K562 (cell line): ENCODE measurements around the gene RAD50. TPM values are rescaled to one million over a fixed set of nuclear protein-coding genes. Genes with fewer than 3 reads are reported as not detected.
A peak's percentile ranks its signal among the peaks of the same experiment; 100 is the strongest.

ENCODE experiments used
- ATAC-seq: fragments of 200-7000 bp; cut with Tn5 transposase; 3 replicates; pipeline ENCODE4 v1.9.1; 2020; ENCODE audit warnings: moderate library complexity
- BruUV-seq: library from RNA; stranded (reverse); fragments of 400-500 nt; replicated peaks from 2 replicates; lab custom pipeline; 2021; lab: Mats Ljungman, UMichigan
- CTCF ChIA-PET: fragments of 300-600 bp; formaldehyde crosslinking; extraction: SDS; loops from one replicate; lab custom pipeline; 2021; ENCODE audit warnings: low intra/inter-chr PET ratio; lab: Yijun Ruan, JAX
- POLR2A ChIA-PET: fragments of 300-600, 350-650 bp; sonication (Branson Sonifier 250); formaldehyde crosslinking; extraction: SDS; loops from one replicate; lab custom pipeline; 2021; ENCODE audit warnings: antibody characterized with exemption, inconsistent platforms; lab: Yijun Ruan, JAX
- DNase-seq, 4 experiments: peaks; one replicate each; pipeline versions ENCODE4 v3.0.0 to v3.0.0-alpha.2; 2011 to 2018; ENCODE audit warnings: low spot score in 3 of 4, mixed read lengths in 3 of 4; ENCODE audit errors: extremely low read depth in 1 of 4
- FAIRE-seq: peaks from 2 replicates; lab custom pipeline; 2011; peaks lifted over from hg19 to GRCh38; lab: Jason Lieb, UNC
- H2AFZ ChIP-seq: 2 replicates; pipeline ENCODE4 v1.6.0; 2011; ENCODE audit warnings: low read depth, low read length, control low read depth, inconsistent platforms
- H3K27ac ChIP-seq: fragments of 200-600 bp; 3 replicates; pipeline ENCODE4 v1.8.0; 2011; ENCODE audit warnings: low read depth, mild to moderate bottlenecking, control low read depth, inconsistent platforms, low read length, moderate library complexity, mixed read lengths; ENCODE audit errors: extremely low read depth
- H3K27me3 ChIP-seq, 2 experiments: fragments of 300-600 bp in 1 of 2; 2 replicates in 1 of 2; 3 replicates in 1 of 2; pipeline versions ENCODE4 v1.6.0 to v1.8.0; 2011; ENCODE audit warnings: inconsistent platforms in 2 of 2, low read length in 2 of 2, mild to moderate bottlenecking in 1 of 2, mixed read lengths in 1 of 2, moderate library complexity in 1 of 2; ENCODE audit not compliant: control insufficient read depth in 2 of 2, insufficient read depth in 2 of 2
- H3K36me3 ChIP-seq: fragments of 300-600 bp; 3 replicates; pipeline ENCODE4 v1.8.0; 2011; ENCODE audit warnings: mild to moderate bottlenecking, low read length, inconsistent platforms; ENCODE audit not compliant: control insufficient read depth, insufficient read depth
- H3K4me1 ChIP-seq, 2 experiments: fragments of 200-600 bp in 1 of 2; replicated peaks in 1 of 2; 2 replicates in 1 of 2; 3 replicates in 1 of 2; pipeline versions ENCODE4 v1.5.1 to v1.8.0; 2011; ENCODE audit warnings: inconsistent platforms in 2 of 2, low read length in 2 of 2, mild to moderate bottlenecking in 1 of 2, mixed read lengths in 1 of 2, moderate library complexity in 1 of 2; ENCODE audit not compliant: control insufficient read depth in 2 of 2, insufficient read depth in 2 of 2
- H3K4me2 ChIP-seq: 2 replicates; pipeline ENCODE4 v1.6.1; 2011; ENCODE audit warnings: low read length, control low read depth, inconsistent platforms, mixed read lengths; ENCODE audit not compliant: insufficient read depth
- H3K4me3 ChIP-seq: fragments of 200-600 bp; sonication (generic), shearing (Covaris generic); 2 replicates; pipeline ENCODE4 v1.5.1; 2016; ENCODE audit warnings: control low read depth, inconsistent platforms
- H3K79me2 ChIP-seq: fragments of 200-600 bp; 3 replicates; pipeline ENCODE4 v1.8.0; 2011; ENCODE audit warnings: low read length, inconsistent platforms; ENCODE audit not compliant: control insufficient read depth, insufficient read depth
- H3K9ac ChIP-seq, 2 experiments: 2 replicates each; pipeline versions ENCODE4 v1.6.0 to v1.6.1; 2011; ENCODE audit warnings: low read depth in 2 of 2, low read length in 2 of 2, control low read depth in 1 of 2, inconsistent platforms in 1 of 2, mild to moderate bottlenecking in 1 of 2, mixed read lengths in 1 of 2; ENCODE audit not compliant: insufficient read depth in 1 of 2
- H3K9me1 ChIP-seq: one replicate; pipeline ENCODE4 v1.6.0; 2011; ENCODE audit warnings: inconsistent platforms, mild to moderate bottlenecking, low read length, moderate library complexity; ENCODE audit not compliant: control insufficient read depth, insufficient read depth
- H3K9me3 ChIP-seq: replicated peaks from 2 replicates; pipeline ENCODE4 v1.5.1; 2011; ENCODE audit warnings: low read depth, low read length, inconsistent platforms; ENCODE audit not compliant: control insufficient read depth, insufficient read depth
- H4K20me1 ChIP-seq: replicated peaks from 2 replicates; pipeline ENCODE4 v1.6.1; 2011; ENCODE audit warnings: low read length, inconsistent platforms, mixed read lengths; ENCODE audit not compliant: control insufficient read depth, insufficient read depth
- ASH1L ChIP-seq: fragments of 450-650 bp; IDR thresholded peaks from 2 replicates; pipeline ENCODE4 v1.6.1; 2018; ENCODE audit warnings: borderline replicate concordance, mild to moderate bottlenecking, low read depth; ENCODE audit not compliant: partially characterized antibody
- CHD4 ChIP-seq: fragments of 200-600 bp; sonication (generic); IDR thresholded peaks from 3 replicates; pipeline ENCODE4 v1.6.1; 2012; ENCODE audit warnings: low read depth, mild to moderate bottlenecking, mixed read lengths, low read length, inconsistent platforms; ENCODE audit not compliant: insufficient read depth, insufficient replicate concordance, poor library complexity, severe bottlenecking
- FOXA3 ChIP-seq, 2 experiments: fragments of 450-650 bp in 1 of 2; sonication (generic) in 1 of 2; formaldehyde crosslinking; IDR thresholded peaks in 1 of 2; conservative IDR thresholded peaks in 1 of 2; 2 replicates each; pipeline versions ENCODE4 v1.4.0 to v1.8.0; 2020 to 2022; ENCODE audit warnings: mild to moderate bottlenecking in 2 of 2, missing genetic modification reagents in 1 of 2
- IRF2 ChIP-seq: sonication (generic); formaldehyde crosslinking; IDR thresholded peaks from 2 replicates; pipeline ENCODE4 v1.8.1; 2022; ENCODE audit warnings: mild to moderate bottlenecking, missing genetic modification reagents
- KDM2B ChIP-seq: fragments of 250-450 bp; sonication (Bioruptor Pico); IDR thresholded peaks from 2 replicates; pipeline ENCODE4 v1.8.0; 2021; ENCODE audit warnings: mild to moderate bottlenecking, moderate library complexity
- WGBS: fragments of 100-300 bp; shearing (Covaris generic); methylation state at CpG from one replicate; pipeline ENCODE4 v1.1.6; 2016; ENCODE audit warnings: low coverage, mixed read lengths; ENCODE audit not compliant: insufficient coverage; ENCODE audit errors: missing lambda C conversion rate; 5-methylcytosine and 5-hydroxymethylcytosine counted together
- in situ Hi-C: fragments of 300-500 bp; cut with MboI; formaldehyde crosslinking; loops from 4 replicates; pipeline ENCODE4 v1.15.0; 2018; ENCODE audit warnings: inconsistent platforms, mixed read lengths
- intact Hi-C: fragments of 100-400 bp; cut with micrococcal nuclease; formaldehyde crosslinking; loops from 2 replicates; pipeline ENCODE4 v1.14.2; 2022
- polyA plus RNA-seq, 8 experiments: library from polyadenylated mRNA; depleted of rRNA in 4 of 8; stranded (reverse) in 5 of 8; unstranded in 3 of 8; fragments of >200 nt; fragmentation: Nextera tagmentation in 2 of 8; fragmentation: Illumina TruSeq in 1 of 8; extraction: Ambion mirVana in 2 of 8; extraction: Trizol in 1 of 8; gene quantifications; 2 replicates each; pipeline versions ENCODE4 v1.2.1 to v1.2.3, GENCODE V29; 2011 to 2014; ENCODE audit warnings: inconsistent platforms in 1 of 8, missing spikeins in 1 of 8
- total RNA-seq, 7 experiments: library from RNA; depleted of rRNA in 6 of 7; stranded (reverse); fragments of >200 nt in 6 of 7; fragmentation: Illumina TruSeq in 2 of 7; extraction: Trizol in 2 of 7; gene quantifications; 2 replicates each; pipeline versions ENCODE4 v1.2.1 to v1.2.3, GENCODE V29; 2011 to 2021; ENCODE audit warnings: low replicate concordance in 1 of 7
- TF ChIP-seq, protein P1 (sequence below): fragments of 450-650 bp; IDR thresholded peaks from 2 replicates; pipeline ENCODE4 v1.6.1; 2016; ENCODE audit warnings: missing biosample characterization, missing genetic modification characterization
- TF ChIP-seq, protein P2 (sequence below): sonication (generic); formaldehyde crosslinking; IDR thresholded peaks from 2 replicates; pipeline ENCODE4 v1.8.1; 2023; ENCODE audit warnings: mild to moderate bottlenecking, missing genetic modification reagents
- TF ChIP-seq, protein P3 (sequence below), 2 experiments: fragments of 450-650 bp; formaldehyde crosslinking in 1 of 2; IDR thresholded peaks; 2 replicates each; pipeline versions ENCODE4 v1.4.0 to v1.6.1; 2014 to 2020; ENCODE audit warnings: mild to moderate bottlenecking in 2 of 2, borderline replicate concordance in 1 of 2, low read depth in 1 of 2

Gene RAD50
- total and polyA plus RNA-seq, 9 of the 15 experiments (the other 6 are each of a cell fraction or from before 2014, with no cell fraction given), result 15.3 to 74.2 (median 44.1) TPM

DNA sequence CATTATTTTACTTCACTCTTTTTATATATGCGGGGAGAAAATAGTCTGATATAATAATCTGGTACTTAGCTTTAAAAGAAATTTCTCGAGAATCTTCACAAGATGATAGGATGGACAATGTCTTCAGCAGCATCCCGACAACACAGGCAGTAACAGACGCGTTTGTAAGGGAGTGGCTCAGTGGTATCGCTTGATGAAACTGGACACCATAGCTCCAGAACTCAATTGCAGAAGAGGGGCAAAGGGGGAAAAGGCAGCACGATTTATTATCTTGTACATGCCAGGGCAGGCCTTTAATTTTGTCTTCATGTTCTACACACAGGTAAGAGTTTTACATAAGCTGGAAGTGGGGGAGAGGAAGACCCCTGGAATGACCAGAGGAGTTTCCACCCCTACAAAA, 132.7 kb downstream of the RAD50 start:
- Histone ChIP-seq H3K36me3 (no peaks in the 10 kb centered on the region), H4K20me1 (no peaks in the 10 kb centered on the region), H3K4me3 (no peak overlapping the region), H3K9me3 (no peaks in the 10 kb centered on the region), H3K27ac (no peak overlapping the region), H3K79me2 (no peaks in the 10 kb centered on the region), H3K9me1 (no peaks in the 10 kb centered on the region), H2AFZ (no peak overlapping the region), H3K9ac (no peak overlapping the region), H3K27me3 (no peaks in the 10 kb centered on the region), H3K4me2 (no peak overlapping the region), H3K4me1 (peaks cover 7 to 22% of the 10 kb centered on the region in 2 experiments; a peak in 4 of 5 replicates)
- FAIRE-seq, result no peak
- ChIA-PET POLR2A (interaction anchor here (0.7 to 1.7 kb wide), 4 partner anchors 8 to 85 kb away, joined by 3 to 8 read pairs (median 4); no protein-coding TSS in a partner anchor), CTCF (no interaction called here)
- 19% methylated on average over 7 of the region's 7 CpGs for whole genome bisulfite sequencing
- TF ChIP-seq, protein P1, sequence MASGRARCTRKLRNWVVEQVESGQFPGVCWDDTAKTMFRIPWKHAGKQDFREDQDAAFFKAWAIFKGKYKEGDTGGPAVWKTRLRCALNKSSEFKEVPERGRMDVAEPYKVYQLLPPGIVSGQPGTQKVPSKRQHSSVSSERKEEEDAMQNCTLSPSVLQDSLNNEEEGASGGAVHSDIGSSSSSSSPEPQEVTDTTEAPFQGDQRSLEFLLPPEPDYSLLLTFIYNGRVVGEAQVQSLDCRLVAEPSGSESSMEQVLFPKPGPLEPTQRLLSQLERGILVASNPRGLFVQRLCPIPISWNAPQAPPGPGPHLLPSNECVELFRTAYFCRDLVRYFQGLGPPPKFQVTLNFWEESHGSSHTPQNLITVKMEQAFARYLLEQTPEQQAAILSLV (tag), result no peak
- TF ChIP-seq, protein P2, sequence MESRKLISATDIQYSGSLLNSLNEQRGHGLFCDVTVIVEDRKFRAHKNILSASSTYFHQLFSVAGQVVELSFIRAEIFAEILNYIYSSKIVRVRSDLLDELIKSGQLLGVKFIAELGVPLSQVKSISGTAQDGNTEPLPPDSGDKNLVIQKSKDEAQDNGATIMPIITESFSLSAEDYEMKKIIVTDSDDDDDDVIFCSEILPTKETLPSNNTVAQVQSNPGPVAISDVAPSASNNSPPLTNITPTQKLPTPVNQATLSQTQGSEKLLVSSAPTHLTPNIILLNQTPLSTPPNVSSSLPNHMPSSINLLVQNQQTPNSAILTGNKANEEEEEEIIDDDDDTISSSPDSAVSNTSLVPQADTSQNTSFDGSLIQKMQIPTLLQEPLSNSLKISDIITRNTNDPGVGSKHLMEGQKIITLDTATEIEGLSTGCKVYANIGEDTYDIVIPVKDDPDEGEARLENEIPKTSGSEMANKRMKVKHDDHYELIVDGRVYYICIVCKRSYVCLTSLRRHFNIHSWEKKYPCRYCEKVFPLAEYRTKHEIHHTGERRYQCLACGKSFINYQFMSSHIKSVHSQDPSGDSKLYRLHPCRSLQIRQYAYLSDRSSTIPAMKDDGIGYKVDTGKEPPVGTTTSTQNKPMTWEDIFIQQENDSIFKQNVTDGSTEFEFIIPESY (CRISPR knock-in tag), result no peak
- TF ChIP-seq ASH1L (no peak), KDM2B (no peak), FOXA3 (CRISPR knock-in tag; conservative IDR thresholded peaks at IDR 0.05 in 1 of 2, IDR thresholded peaks at IDR 0.05 in 1 of 2) (no peak), IRF2 (CRISPR knock-in tag) (no peak), CHD4 (no peak)
- TF ChIP-seq, protein P3, sequence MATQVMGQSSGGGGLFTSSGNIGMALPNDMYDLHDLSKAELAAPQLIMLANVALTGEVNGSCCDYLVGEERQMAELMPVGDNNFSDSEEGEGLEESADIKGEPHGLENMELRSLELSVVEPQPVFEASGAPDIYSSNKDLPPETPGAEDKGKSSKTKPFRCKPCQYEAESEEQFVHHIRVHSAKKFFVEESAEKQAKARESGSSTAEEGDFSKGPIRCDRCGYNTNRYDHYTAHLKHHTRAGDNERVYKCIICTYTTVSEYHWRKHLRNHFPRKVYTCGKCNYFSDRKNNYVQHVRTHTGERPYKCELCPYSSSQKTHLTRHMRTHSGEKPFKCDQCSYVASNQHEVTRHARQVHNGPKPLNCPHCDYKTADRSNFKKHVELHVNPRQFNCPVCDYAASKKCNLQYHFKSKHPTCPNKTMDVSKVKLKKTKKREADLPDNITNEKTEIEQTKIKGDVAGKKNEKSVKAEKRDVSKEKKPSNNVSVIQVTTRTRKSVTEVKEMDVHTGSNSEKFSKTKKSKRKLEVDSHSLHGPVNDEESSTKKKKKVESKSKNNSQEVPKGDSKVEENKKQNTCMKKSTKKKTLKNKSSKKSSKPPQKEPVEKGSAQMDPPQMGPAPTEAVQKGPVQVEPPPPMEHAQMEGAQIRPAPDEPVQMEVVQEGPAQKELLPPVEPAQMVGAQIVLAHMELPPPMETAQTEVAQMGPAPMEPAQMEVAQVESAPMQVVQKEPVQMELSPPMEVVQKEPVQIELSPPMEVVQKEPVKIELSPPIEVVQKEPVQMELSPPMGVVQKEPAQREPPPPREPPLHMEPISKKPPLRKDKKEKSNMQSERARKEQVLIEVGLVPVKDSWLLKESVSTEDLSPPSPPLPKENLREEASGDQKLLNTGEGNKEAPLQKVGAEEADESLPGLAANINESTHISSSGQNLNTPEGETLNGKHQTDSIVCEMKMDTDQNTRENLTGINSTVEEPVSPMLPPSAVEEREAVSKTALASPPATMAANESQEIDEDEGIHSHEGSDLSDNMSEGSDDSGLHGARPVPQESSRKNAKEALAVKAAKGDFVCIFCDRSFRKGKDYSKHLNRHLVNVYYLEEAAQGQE (IDR thresholded peaks at IDR 0.05; ENCODE audit: borderline replicate concordance), result no peak
- TF ChIP-seq, protein P3 (CRISPR knock-in tag; IDR thresholded peaks at IDR 0.05; ENCODE audit: low read depth), result no peak
- ATAC-seq, result 0 out of 3 replicates have a peak, but pooled peaks have one; percentile 28
- intact Hi-C loops, result no loop called here
- in situ Hi-C loops, result no loop called here
- no peak for DNase-seq
- BruUV-seq, result no TSS peak
